ENCODE results near the gene LRTM2. TPM values are rescaled to one million over a fixed set of nuclear protein-coding genes. Genes with fewer than 3 reads are reported as not detected.

LRTM2 gene
- total RNA-seq, 1 donor from 2014 or later, result not detected

- H3K4me3 ChIP-seq (ENCODE audit: low read depth, low read length), result no peak overlapping the region
- no peak for TF ChIP-seq CTCF (conservative IDR thresholded peaks at IDR 0.05; ENCODE audit: low read depth, low read length)
- DNase-seq (ENCODE audit: low read depth), result no peak
These were observed 27.8 kb downstream of the LRTM2 start for GRCh38 chr12:1848146-1848545.

GRCh38 chr12:1848745-1849144 lies 28.4 kb downstream of the LRTM2 start:
- no peak for TF ChIP-seq CTCF (conservative IDR thresholded peaks at IDR 0.05; ENCODE audit: low read depth, low read length)
- no peak overlapping the region for H3K4me3 ChIP-seq (ENCODE audit: low read depth, low read length)
- no peak for DNase-seq (ENCODE audit: low read depth)

- DNase-seq (ENCODE audit: low read depth), result no peak
These were observed 30.9 kb downstream of the LRTM2 start for GRCh38 chr12:1851151-1851701.

GRCh38 chr12:1852076-1852475 lies 31.7 kb downstream of the LRTM2 start:
- no peak for DNase-seq (ENCODE audit: low read depth)
- H3K4me3 ChIP-seq (ENCODE audit: low read depth, low read length), result no peak overlapping the region
- TF ChIP-seq CTCF (conservative IDR thresholded peaks at IDR 0.05; ENCODE audit: low read depth, low read length), result no peak

More at GRCh38 chr12:1851151-1851701, 30.9 kb downstream of the LRTM2 start:
- H3K4me3 ChIP-seq (ENCODE audit: low read depth, low read length), result no peak overlapping the region
- no peak for TF ChIP-seq CTCF (conservative IDR thresholded peaks at IDR 0.05; ENCODE audit: low read depth, low read length)

- TF ChIP-seq CTCF (conservative IDR thresholded peaks at IDR 0.05; ENCODE audit: low read depth, low read length), result no peak
These were observed 33.4 kb downstream of the LRTM2 start for GRCh38 chr12:1853716-1854115.

GRCh38 chr12:1855241-1855640 lies 34.9 kb downstream of the LRTM2 start:
- no peak for TF ChIP-seq CTCF (conservative IDR thresholded peaks at IDR 0.05; ENCODE audit: low read depth, low read length)
- DNase-seq (ENCODE audit: low read depth), result no peak
- no peak overlapping the region for H3K4me3 ChIP-seq (ENCODE audit: low read depth, low read length)

More at GRCh38 chr12:1853716-1854115, 33.4 kb downstream of the LRTM2 start:
- DNase-seq (ENCODE audit: low read depth), result no peak
- H3K4me3 ChIP-seq (ENCODE audit: low read depth, low read length), result no peak overlapping the region

GRCh38 chr12:1857086-1857485 lies 36.7 kb downstream of the LRTM2 start:
- H3K4me3 ChIP-seq (ENCODE audit: low read depth, low read length), result no peak overlapping the region
- no peak for DNase-seq (ENCODE audit: low read depth)
- TF ChIP-seq CTCF (conservative IDR thresholded peaks at IDR 0.05; ENCODE audit: low read depth, low read length), result no peak

Measured in epithelial cell of proximal tubule (primary cell).